HG03558 (cell line): ENCODE measurements around the gene TMEM121.

Source experiments
- ATAC-seq: cut with Tn5 transposase; IDR thresholded peaks from one replicate; pipeline ENCODE4 v1.9.1; 2021; ENCODE audit warnings: moderate number of reproducible peaks; ENCODE audit not compliant: unreplicated experiment; ENCODE audit errors: extremely low read depth

The TMEM121 gene

DNA sequence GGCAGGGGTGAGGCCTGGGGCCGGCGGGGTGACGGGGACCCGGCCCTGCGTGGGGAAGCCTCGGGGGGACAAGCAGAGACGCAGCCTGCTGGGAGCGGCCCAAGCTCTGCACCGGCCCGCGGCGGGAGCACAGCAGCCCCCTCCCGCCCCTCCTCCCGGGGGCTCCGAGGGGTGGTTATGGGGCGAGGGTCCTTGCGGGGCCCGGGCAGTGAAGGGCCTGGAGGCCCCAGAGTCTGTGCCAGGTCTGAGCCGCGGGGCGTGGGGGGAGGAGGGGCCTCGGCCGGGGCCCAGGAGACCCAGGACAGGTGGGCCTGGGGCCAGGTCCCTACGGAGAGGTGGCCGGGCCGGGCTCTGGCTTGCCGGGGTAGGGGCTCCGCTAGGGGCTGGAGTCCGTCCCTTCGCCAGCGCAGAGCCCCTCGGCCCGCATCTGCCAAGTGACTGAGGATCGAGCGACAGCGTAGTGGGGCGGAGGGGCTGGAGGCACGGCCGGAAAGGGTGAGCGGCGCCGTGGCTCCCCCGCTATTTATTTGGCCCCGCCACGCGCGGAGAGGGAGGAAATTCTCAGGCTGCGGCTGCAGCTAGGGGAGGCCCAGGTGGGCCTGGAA lies 495 bp downstream of the TMEM121 start:
- no peak for ATAC-seq

DNA sequence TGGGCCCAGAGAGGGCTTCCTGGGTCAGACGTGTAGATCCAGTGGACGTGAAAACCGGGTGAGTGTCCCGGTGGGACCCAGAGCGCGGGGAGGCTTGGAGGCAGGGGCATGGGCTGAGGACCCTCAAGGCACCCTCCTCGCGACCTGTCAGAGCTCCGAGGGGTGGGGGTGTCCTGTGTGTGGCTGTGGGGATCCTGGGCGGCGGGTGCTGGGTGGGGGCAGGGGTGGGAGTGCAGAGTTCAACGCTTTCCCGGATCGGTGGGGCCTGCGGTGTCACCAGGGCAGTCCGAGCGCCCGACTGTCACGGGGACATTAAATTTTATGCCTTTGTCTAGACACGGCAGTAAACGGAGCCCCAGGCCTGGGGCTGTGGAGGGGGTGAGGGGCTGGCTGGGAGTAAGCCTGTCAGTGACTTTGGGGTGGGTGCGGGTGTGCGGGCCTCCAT lies 1.0 kb downstream of the TMEM121 start:
- ATAC-seq, result no peak

DNA sequence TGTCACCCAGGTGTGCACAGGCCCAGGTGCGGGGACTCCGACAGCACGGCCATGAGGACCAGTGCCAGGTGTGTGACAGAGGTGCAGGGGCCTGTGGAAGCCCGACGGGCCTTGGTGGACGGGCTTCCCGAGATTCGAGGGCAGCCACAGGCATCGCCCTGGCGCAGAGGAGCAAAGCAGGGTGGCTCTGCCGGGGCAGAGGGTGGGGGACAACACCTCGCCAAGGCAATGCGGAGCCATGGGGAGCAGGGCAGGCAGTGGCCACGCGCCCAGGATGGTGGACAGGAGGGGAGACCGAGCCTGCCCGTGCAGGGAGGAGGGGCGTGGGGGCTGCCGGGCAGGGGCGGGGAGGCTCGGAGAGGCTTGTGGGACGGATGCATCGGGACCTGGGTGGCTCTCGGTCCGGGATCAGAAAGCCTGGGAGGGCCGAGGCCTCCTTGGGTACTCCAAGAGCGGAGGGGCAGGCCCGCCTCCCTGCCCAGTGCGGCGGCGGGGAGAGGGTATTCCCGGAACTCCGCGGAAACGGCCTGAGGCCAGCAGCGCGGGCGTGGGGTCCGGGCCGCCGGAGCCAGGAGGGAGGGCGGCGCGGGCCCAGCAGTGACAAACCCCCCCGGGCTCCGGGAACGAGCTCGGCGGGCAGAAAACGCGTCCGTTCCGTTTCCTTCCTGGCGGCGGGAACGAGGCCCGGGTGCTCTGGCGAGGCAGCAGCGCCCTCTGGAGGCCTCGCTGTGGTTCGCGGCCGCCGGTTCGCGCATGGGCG lies 1.6 kb downstream of the TMEM121 start:
- ATAC-seq, result no peak

DNA sequence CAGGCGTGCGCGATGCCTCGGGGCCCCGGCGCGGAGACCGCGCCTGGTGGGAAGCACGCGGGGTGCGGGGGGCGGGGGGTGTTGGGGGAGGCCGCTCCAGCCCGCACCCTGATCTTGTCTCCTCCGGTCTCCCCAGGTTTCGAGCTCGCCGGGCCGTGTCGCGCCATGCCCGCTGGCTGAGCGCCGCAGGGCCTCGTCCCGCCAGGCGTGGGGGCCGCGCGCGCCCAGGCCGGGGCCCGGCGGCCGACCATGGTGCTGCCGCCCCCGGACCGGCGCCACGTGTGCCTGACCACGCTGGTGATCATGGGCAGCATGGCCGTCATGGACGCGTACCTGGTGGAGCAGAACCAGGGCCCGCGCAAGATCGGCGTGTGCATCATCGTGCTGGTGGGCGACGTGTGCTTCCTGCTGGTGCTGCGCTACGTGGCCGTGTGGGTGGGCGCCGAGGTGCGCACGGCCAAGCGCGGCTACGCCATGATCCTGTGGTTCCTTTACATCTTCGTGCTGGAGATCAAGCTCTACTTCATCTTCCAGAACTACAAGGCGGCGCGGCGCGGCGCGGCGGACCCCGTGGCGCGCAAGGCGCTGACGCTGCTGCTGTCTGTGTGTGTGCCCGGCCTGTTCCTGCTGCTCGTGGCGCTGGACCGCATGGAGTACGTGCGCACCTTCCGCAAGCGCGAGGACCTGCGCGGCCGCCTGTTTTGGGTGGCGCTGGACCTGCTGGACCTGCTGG lies 2.4 kb downstream of the TMEM121 start:
- ATAC-seq, result no peak

- no peak for ATAC-seq
Measured at GRCh38 chr14:105529319-105529568, 2.9 kb downstream of the TMEM121 start.

GRCh38 chr14:105529569-105530284 lies 3.3 kb downstream of the TMEM121 start:
- no peak for ATAC-seq

- ATAC-seq, result no peak
Measured at GRCh38 chr14:105530285-105531087, 4.1 kb downstream of the TMEM121 start.

DNA sequence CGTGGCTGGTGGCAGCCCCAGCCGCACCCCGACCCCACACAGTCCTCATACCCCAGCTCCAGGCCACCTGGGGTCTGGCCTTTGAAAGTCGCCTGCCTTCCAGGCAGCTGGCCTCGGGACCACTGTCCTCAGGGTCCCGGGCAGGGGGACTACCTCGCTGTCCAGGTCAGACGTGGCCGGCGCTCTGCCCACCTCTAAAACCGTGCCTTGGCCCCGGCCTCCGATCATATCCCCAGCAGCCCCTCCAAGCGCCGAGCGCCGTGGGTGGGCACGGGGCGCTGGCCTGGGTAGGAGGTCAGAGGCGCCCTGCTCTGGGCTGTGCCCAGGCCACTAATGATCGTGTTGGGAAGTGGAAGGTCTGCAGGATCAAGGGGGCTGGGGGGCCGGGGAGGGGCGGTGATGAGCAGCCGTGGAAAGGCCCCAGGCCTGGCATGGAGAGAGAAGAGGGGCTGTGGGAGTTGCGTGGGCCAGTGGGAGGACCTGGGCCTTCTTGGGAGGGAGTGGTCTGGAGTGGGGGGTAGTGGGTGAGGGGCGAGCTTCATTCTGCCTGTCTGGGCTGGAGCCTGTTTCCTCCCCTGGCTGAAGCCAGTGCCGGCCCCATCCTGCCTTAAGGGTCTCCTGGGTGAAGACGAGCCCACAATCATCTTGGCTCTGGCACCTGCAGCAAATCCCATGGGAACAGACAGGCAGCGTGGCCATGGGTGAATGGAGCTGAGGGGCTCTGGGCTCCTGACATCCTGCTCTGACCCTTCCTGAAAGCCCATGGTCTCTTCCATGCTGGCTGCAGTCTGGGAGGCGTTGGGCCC lies 4.9 kb downstream of the TMEM121 start:
- no peak for ATAC-seq

GRCh38 chr14:105531894-105532623 lies 5.7 kb downstream of the TMEM121 start:
- ATAC-seq, result no peak

GRCh38 chr14:105532735-105533141 lies 6.4 kb downstream of the TMEM121 start:
- no peak for ATAC-seq

GRCh38 chr14:105533391-105533790 lies 7.0 kb downstream of the TMEM121 start:
- ATAC-seq, result no peak

GRCh38 chr14:105533811-105534498 lies 7.6 kb downstream of the TMEM121 start:
- no peak for ATAC-seq

DNA sequence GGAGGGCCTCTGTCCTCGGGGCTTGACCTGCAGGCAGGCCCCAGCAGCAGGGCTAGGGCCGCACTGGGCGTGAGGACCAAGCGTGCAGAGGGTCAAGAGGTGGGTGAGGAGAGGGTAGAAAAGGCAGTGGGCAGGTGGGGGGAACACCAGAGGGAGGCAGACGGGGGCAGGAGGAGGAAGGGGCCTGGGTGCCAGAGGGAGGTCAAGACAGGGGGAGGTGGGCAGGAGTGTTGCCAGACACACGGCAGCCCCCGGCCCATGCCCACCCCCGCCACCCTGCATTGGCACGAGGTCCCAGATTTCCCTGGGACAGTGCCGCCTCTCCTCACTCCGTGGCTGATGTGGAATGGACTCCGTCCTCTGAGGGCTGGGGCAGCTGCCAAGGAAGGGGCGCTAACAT lies 8.2 kb downstream of the TMEM121 start:
- ATAC-seq, result no peak

DNA sequence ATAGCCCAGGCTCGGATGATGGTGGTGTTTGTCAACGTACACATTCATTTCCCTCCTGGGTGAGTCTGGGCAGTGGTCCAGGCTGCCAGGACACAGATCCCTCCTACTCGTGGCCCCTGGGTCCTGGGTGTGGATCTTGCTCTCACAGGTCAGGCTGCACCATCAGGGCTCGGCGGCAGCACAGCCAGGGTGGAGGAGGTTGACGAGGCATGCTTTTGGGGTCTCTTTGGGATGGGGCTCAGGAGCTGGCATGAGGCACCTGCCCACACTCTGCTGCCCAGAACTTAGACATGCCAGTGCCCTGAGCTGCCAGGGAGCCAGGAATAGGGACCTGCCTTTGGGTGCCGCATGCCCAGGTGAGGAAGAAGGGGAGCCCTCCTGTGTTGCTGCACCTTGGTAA lies 9.7 kb downstream of the TMEM121 start:
- ATAC-seq, result no peak

GRCh38 chr14:105536691-105537579 lies 10.6 kb downstream of the TMEM121 start:
- ATAC-seq, result no peak

DNA sequence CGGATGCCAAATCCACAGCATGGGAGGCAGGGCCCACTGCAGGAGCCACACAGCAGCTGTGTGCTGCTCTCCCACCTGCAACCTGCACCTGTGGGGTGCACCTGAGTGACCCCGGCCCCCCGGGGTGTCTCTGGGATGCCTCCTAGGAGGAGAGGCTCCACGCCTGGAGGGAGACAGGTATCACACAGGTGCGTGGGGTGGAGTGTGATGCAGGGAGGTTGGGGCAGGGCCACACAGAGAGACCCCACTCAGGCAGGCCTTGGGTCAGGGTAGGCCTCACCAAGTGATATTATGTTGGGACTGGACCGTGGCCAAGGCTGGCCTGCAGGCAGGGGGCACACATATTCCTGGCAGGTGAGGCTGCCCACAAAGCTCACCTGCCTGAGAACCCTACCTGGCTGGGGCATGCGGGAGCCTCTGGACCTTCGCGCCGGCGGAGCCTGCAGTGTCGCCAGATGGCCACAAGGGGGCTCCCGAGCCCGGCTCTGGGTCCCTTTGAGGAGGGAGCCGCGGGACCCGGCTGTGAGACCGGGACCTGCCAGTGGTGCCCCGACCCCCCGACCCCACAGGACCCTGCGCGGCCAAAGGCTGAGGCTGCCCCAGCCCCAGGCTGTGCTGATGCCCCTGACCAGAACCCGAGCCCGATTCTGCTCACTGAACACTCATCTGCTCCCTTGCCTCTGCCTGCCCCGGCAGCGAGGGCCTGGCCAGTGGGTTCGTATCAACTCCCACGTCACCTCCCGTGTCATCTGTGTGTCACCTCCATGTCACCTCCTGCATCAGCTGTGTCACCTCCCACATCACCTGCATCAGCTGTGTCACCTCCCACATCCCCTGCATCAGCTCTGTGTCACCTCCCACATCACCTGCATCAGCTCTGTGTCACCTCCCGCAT lies 11.4 kb downstream of the TMEM121 start:
- no peak for ATAC-seq
